ENCODE results near the gene CHD1. TPM values are rescaled to one million over a fixed set of nuclear protein-coding genes. Genes with fewer than 3 reads are reported as not detected.
A peak's percentile ranks its signal among the peaks of the same experiment; 100 is the strongest.

CHD1 gene
- total RNA-seq: 10 to 100 TPM; 59.1 to 59.5 TPM
- 46.9 TPM for polyA plus RNA-seq (2013, experiment 1 of 2)
- 51.0 TPM for polyA plus RNA-seq (2013, experiment 2 of 2)
- long read RNA-seq, experiment 1, partial matches to known transcripts: 10 of 15 reads
- long read RNA-seq, experiment 1, other reads (novel, unspliced or antisense): 2 of 15 reads
- long read RNA-seq, experiment 2, full-length matches to known transcripts: 23 of 64 reads
- long read RNA-seq, experiment 2, partial matches to known transcripts: 28 of 64 reads
- long read RNA-seq, experiment 2, other reads (novel, unspliced or antisense): 13 of 64 reads
- long read RNA-seq, experiment 3, full-length matches to known transcripts: 2 of 157 reads
- long read RNA-seq, experiment 3, partial matches to known transcripts: 148 of 157 reads
- long read RNA-seq, experiment 3, other reads (novel, unspliced or antisense): 7 of 157 reads
- long read RNA-seq, experiment 4, partial matches to known transcripts: 7 of 9 reads
- long read RNA-seq, experiment 4, other reads (novel, unspliced or antisense): 2 of 9 reads

DNA sequence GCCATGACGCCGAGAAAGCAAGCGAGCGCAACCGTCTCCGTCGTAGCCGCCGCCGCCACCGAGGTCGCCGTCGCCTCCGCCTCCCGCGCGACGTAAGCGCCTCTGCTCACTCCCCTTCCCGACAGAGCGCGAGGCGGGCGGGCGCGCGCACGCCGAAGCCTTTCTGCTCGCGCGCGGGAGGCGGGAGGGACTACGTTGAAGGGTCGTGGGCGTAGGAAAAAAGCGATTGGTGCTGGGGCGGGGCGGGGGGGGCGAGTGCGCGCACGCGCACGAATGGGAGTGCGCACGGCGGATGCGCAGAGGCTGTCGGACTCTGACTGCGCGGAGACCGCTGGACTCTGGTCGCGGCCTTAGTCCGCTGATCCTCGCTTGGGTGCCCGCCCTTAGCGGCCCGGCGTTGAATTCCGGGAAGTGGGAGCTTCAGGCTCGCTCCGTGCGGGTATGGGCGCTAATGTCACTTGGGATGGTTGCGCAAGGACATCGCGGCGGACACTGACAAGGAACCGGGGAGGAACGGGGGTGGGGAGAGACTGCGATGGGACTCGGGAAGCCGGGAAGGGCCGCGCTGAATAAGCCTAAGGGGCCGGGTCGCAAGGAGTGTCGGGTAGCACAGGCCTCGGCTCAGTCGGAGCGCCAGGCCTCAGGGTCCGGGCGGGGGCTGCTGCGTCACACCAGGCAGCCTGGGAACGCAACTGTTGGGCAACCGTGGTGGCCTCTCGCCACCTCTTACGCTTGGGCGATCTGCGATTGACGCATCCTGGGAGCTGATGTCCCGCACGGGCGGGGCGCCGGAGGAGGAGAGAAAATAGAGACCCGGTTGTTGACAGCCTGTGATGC is at the start of gene CHD1:
TSS of gene CHD1 (minus strand) at position 135 of the 837 bp plus-strand sequence. CDS start 2,621 bp downstream, outside the sequence.
- TF ChIP-seq, protein P1, sequence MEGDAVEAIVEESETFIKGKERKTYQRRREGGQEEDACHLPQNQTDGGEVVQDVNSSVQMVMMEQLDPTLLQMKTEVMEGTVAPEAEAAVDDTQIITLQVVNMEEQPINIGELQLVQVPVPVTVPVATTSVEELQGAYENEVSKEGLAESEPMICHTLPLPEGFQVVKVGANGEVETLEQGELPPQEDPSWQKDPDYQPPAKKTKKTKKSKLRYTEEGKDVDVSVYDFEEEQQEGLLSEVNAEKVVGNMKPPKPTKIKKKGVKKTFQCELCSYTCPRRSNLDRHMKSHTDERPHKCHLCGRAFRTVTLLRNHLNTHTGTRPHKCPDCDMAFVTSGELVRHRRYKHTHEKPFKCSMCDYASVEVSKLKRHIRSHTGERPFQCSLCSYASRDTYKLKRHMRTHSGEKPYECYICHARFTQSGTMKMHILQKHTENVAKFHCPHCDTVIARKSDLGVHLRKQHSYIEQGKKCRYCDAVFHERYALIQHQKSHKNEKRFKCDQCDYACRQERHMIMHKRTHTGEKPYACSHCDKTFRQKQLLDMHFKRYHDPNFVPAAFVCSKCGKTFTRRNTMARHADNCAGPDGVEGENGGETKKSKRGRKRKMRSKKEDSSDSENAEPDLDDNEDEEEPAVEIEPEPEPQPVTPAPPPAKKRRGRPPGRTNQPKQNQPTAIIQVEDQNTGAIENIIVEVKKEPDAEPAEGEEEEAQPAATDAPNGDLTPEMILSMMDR (conservative IDR thresholded peaks at IDR 0.05): no peak
- Mint-ChIP-seq H3K27me3 (ENCODE audit: insufficient read depth) (no peaks in the 10 kb centered on the region), H3K36me3 (ENCODE audit: low read depth) (peaks cover 15% of the 10 kb centered on the region), H3K4me1 (peaks cover 28% of the 10 kb centered on the region), H3K4me3 (peak within 1 kb of the TSS; percentile 76), H3K27ac (peak within 1 kb of the TSS; percentile 98), H3K9me3 (no peaks in the 10 kb centered on the region)
- peak within 1 kb of the TSS; percentile 48 for H3K9ac ChIP-seq (ENCODE audit: extremely low read depth, low read length, poor library complexity, severe bottlenecking)
- H3K36me3 ChIP-seq (ENCODE audit: control insufficient read depth, insufficient read depth, low read length): peaks cover 21% of the 10 kb centered on the region
- no peaks in the 10 kb centered on the region for H3K9me3 ChIP-seq (ENCODE audit: control insufficient read depth, low read length)
- no peaks in the 10 kb centered on the region for H3K27me3 ChIP-seq (ENCODE audit: control insufficient read depth, insufficient read depth, low read length, poor library complexity, severe bottlenecking)
- 0 to 1% methylated on average over 36 to 101 of the region's 101 CpGs for WGBS, 2 experiments (ENCODE audit: insufficient coverage in 1 of 2, insufficient read length in 1 of 2)
- peak within 1 kb of the TSS; percentile 98 for H3K4me3 ChIP-seq (ENCODE audit: low read length)
- DNase-seq: peak; percentile 98
- peak within 1 kb of the TSS; percentile 95 for H3K27ac ChIP-seq (ENCODE audit: low read depth, low read length)
- H3K4me1 ChIP-seq (ENCODE audit: control insufficient read depth, insufficient read depth, low read length): peaks cover 10% of the 10 kb centered on the region

DNA sequence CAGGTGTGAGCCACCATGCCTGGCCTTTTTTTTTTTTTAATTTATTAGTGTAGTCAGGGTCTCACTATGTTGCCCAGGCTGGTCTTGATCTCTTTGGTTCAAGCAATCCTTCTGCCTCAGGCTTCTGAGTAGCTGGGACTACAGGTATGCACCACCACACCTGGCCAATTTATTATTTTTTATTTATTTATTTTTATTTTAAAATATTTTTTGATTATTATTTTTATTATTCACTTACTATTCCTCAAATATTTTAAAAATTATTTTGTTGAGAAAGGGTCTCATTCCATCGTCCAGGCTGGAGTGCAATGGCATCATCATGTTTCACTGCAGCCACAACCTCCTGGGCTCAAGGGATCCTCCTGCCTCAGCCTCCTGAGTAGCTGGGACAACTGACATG is 49.7 kb upstream of the CHD1 start:
- H3K4me1 Mint-ChIP-seq: peaks cover 14% of the 10 kb centered on the region
- no peaks in the 10 kb centered on the region for H3K9me3 ChIP-seq (ENCODE audit: control insufficient read depth, low read length)
- no peaks in the 10 kb centered on the region for H3K36me3 Mint-ChIP-seq (ENCODE audit: low read depth)
- no peaks in the 10 kb centered on the region for H3K27me3 ChIP-seq (ENCODE audit: control insufficient read depth, insufficient read depth, low read length, poor library complexity, severe bottlenecking)
- no peak overlapping the region for H3K4me3 ChIP-seq (ENCODE audit: low read length)
- H3K27ac ChIP-seq (ENCODE audit: low read depth, low read length): no peak overlapping the region
- 90% methylated on average over 1 of the region's 1 CpG; no CpG with 5 or more reads in 1 of the 2 experiments for WGBS, 2 experiments (ENCODE audit: insufficient coverage in 1 of 2, insufficient read length in 1 of 2)
- H3K36me3 ChIP-seq (ENCODE audit: control insufficient read depth, insufficient read depth, low read length): no peaks in the 10 kb centered on the region
- no peak overlapping the region for H3K9ac ChIP-seq (ENCODE audit: extremely low read depth, low read length, poor library complexity, severe bottlenecking)
- DNase-seq: no peak
- H3K9me3 Mint-ChIP-seq: no peaks in the 10 kb centered on the region
- no peaks in the 10 kb centered on the region for H3K27me3 Mint-ChIP-seq (ENCODE audit: insufficient read depth)
- H3K4me1 ChIP-seq (ENCODE audit: control insufficient read depth, insufficient read depth, low read length): no peaks in the 10 kb centered on the region
- H3K4me3 Mint-ChIP-seq: no peak overlapping the region
- H3K27ac Mint-ChIP-seq: no peak overlapping the region
- TF ChIP-seq, protein P1 (conservative IDR thresholded peaks at IDR 0.05): no peak

DNA sequence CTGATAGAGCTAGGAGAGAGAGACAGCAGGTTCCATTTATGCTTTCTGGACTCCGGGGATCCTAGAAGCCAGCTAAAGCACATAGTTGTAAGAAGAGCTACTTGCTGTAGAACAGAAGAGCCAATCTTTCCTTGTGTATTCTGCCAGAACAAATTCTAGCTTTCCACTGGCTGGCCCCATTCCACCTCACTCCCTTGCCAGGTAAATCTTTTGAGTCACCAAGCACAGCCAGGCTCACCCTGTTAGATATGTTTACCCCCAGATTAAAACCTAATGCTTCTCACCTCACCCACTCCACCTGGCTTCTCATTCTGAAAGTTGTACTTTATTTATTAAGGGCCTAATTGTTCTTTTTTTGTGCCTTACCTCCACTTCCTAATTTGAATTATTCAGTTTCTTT is 48.9 kb upstream of the CHD1 start:
- no peak for DNase-seq
- no peaks in the 10 kb centered on the region for H3K36me3 Mint-ChIP-seq (ENCODE audit: low read depth)
- H3K4me3 ChIP-seq (ENCODE audit: low read length): no peak overlapping the region
- H3K4me3 Mint-ChIP-seq: no peak overlapping the region
- H3K4me1 ChIP-seq (ENCODE audit: control insufficient read depth, insufficient read depth, low read length): no peaks in the 10 kb centered on the region
- TF ChIP-seq, protein P1 (conservative IDR thresholded peaks at IDR 0.05): no peak
- peaks cover 10% of the 10 kb centered on the region for H3K4me1 Mint-ChIP-seq
- 83 to 94% methylated on average over 1 of the region's 1 CpG for WGBS, 2 experiments (ENCODE audit: insufficient coverage in 1 of 2, insufficient read length in 1 of 2)
- H3K27ac Mint-ChIP-seq: no peak overlapping the region
- no peaks in the 10 kb centered on the region for H3K27me3 Mint-ChIP-seq (ENCODE audit: insufficient read depth)
- no peaks in the 10 kb centered on the region for H3K9me3 Mint-ChIP-seq
- H3K9me3 ChIP-seq (ENCODE audit: control insufficient read depth, low read length): no peaks in the 10 kb centered on the region
- H3K27ac ChIP-seq (ENCODE audit: low read depth, low read length): no peak overlapping the region
- no peaks in the 10 kb centered on the region for H3K27me3 ChIP-seq (ENCODE audit: control insufficient read depth, insufficient read depth, low read length, poor library complexity, severe bottlenecking)
- no peak overlapping the region for H3K9ac ChIP-seq (ENCODE audit: extremely low read depth, low read length, poor library complexity, severe bottlenecking)
- H3K36me3 ChIP-seq (ENCODE audit: control insufficient read depth, insufficient read depth, low read length): no peaks in the 10 kb centered on the region
